ENCODE data around the gene TKFC.

Gene TKFC

GRCh38 chr11:61340979-61341378 is 8.0 kb downstream of the TKFC start:
- TF ChIP-seq EP300 (IDR thresholded peaks at IDR 0.05; ENCODE audit: borderline replicate concordance) (no peak), RAD21 (IDR thresholded peaks at IDR 0.05; ENCODE audit: low read depth) (no peak), TCF12 (IDR thresholded peaks at IDR 0.05; ENCODE audit: low read depth) (no peak), YY1 (IDR thresholded peaks at IDR 0.05; ENCODE audit: low read depth) (no peak), CREB1 (IDR thresholded peaks at IDR 0.05; ENCODE audit: low read depth) (no peak), TEAD4 (IDR thresholded peaks at IDR 0.05) (no peak), ZBTB7A (IDR thresholded peaks at IDR 0.05; ENCODE audit: low read depth) (no peak), FOXM1 (IDR thresholded peaks at IDR 0.05; ENCODE audit: borderline replicate concordance, low read depth) (no peak), MAX (IDR thresholded peaks at IDR 0.05) (no peak), NFIC (IDR thresholded peaks at IDR 0.05) (no peak), CEBPB (IDR thresholded peaks at IDR 0.05) (no peak), REST (IDR thresholded peaks at IDR 0.05; ENCODE audit: low read depth) (no peak), EGR1 (IDR thresholded peaks at IDR 0.05) (no peak), TAF1 (IDR thresholded peaks at IDR 0.05; ENCODE audit: low read depth) (no peak), USF1 (IDR thresholded peaks at IDR 0.05) (no peak)

GRCh38 chr11:61341706-61342105 is 8.7 kb downstream of the TKFC start:
- TF ChIP-seq USF1 (IDR thresholded peaks at IDR 0.05) (no peak), MAX (IDR thresholded peaks at IDR 0.05) (no peak), EGR1 (IDR thresholded peaks at IDR 0.05) (no peak), YY1 (IDR thresholded peaks at IDR 0.05; ENCODE audit: low read depth) (no peak), EP300 (IDR thresholded peaks at IDR 0.05; ENCODE audit: borderline replicate concordance) (no peak), NFIC (IDR thresholded peaks at IDR 0.05) (no peak), TEAD4 (IDR thresholded peaks at IDR 0.05) (no peak), ZBTB7A (IDR thresholded peaks at IDR 0.05; ENCODE audit: low read depth) (no peak)

- TF ChIP-seq TAF1 (IDR thresholded peaks at IDR 0.05; ENCODE audit: low read depth) = no peak
- TF ChIP-seq FOXM1 (IDR thresholded peaks at IDR 0.05; ENCODE audit: borderline replicate concordance, low read depth) = no peak
- no peak for TF ChIP-seq USF1 (IDR thresholded peaks at IDR 0.05)
These were observed 9.3 kb downstream of the TKFC start for GRCh38 chr11:61342207-61342803.

GRCh38 chr11:61343792-61344745 is 11.0 kb downstream of the TKFC start:
- no peak for TF ChIP-seq TAF1 (IDR thresholded peaks at IDR 0.05; ENCODE audit: low read depth)
- no peak for TF ChIP-seq YY1 (IDR thresholded peaks at IDR 0.05; ENCODE audit: low read depth)
- TF ChIP-seq ZBTB7A (IDR thresholded peaks at IDR 0.05; ENCODE audit: low read depth) = no peak

GRCh38 chr11:61345170-61345610 is 12.2 kb downstream of the TKFC start:
- no peak for TF ChIP-seq FOXM1 (IDR thresholded peaks at IDR 0.05; ENCODE audit: borderline replicate concordance, low read depth)
- no peak for TF ChIP-seq USF1 (IDR thresholded peaks at IDR 0.05)
- no peak for TF ChIP-seq EP300 (IDR thresholded peaks at IDR 0.05; ENCODE audit: borderline replicate concordance)
- no peak for TF ChIP-seq RAD21 (IDR thresholded peaks at IDR 0.05; ENCODE audit: low read depth)
- no peak for TF ChIP-seq YY1 (IDR thresholded peaks at IDR 0.05; ENCODE audit: low read depth)
- no peak for TF ChIP-seq TAF1 (IDR thresholded peaks at IDR 0.05; ENCODE audit: low read depth)
- TF ChIP-seq CEBPB (IDR thresholded peaks at IDR 0.05) = no peak
- no peak for TF ChIP-seq TEAD4 (IDR thresholded peaks at IDR 0.05)
- TF ChIP-seq TCF12 (IDR thresholded peaks at IDR 0.05; ENCODE audit: low read depth) = no peak
- no peak for TF ChIP-seq CREB1 (IDR thresholded peaks at IDR 0.05; ENCODE audit: low read depth)
- TF ChIP-seq ZBTB7A (IDR thresholded peaks at IDR 0.05; ENCODE audit: low read depth) = no peak

Measured in Ishikawa (cell line).